HCT116 (cell line): ENCODE measurements around the gene FBXW4. TPM values are rescaled to one million over a fixed set of nuclear protein-coding genes. Genes with fewer than 3 reads are reported as not detected.

ENCODE experiments used
- ATAC-seq: fragments of 200-7000 bp; cut with Tn5 transposase; 2 replicates; pipeline ENCODE4 v1.9.1; 2020; ENCODE audit warnings: mild to moderate bottlenecking, moderate library complexity
- BruUV-seq: library from RNA; stranded (reverse); fragments of 400-500 nt; replicated peaks from 2 replicates; lab custom pipeline; 2021; lab: Mats Ljungman, UMichigan
- CTCF ChIA-PET: fragments of 300-600 bp; sonication (Branson Sonifier 250); formaldehyde crosslinking; loops from one replicate; lab custom pipeline; 2021; ENCODE audit warnings: antibody characterized with exemption; lab: Charles Lee
- POLR2A ChIA-PET: fragments of 300-600, 350-600 bp; sonication (Branson Sonifier 250); formaldehyde crosslinking; loops from one replicate; lab custom pipeline; 2021; ENCODE audit warnings: antibody characterized with exemption; lab: Charles Lee
- RAD21 ChIA-PET, 2 experiments: fragments of 300-600 bp; sonication (Branson Sonifier 250); formaldehyde crosslinking; loops; one replicate each; lab custom pipeline; 2023; ENCODE audit warnings: low total read pairs in 2 of 2; ENCODE audit not compliant: uncharacterized antibody in 2 of 2, unreplicated experiment in 2 of 2, low non-redundant PET in 1 of 2; lab: Charles Lee
- DNase-seq: peaks from one replicate; pipeline ENCODE4 v3.0.0-alpha.2; 2010; ENCODE audit warnings: low read depth, low spot score
- H2AFZ ChIP-seq: fragments of 200-600 bp; shearing (Covaris generic), sonication (generic); 2 replicates; pipeline ENCODE4 v1.6.1; 2017; ENCODE audit warnings: low read depth, mixed run types, mixed read lengths, antibody characterized with exemption, low read length; ENCODE audit not compliant: poor library complexity, severe bottlenecking
- H3K27ac ChIP-seq: 2 replicates; pipeline ENCODE4 v1.5.1; 2012; ENCODE audit warnings: low read depth, low read length
- H3K27me3 ChIP-seq: fragments of 200-600 bp; sonication (generic); 2 replicates; pipeline ENCODE4 v1.6.1; 2016; ENCODE audit warnings: mixed run types, low read length, mixed read lengths; ENCODE audit not compliant: insufficient read depth
- H3K36me3 ChIP-seq, 2 experiments: fragments of 200-500 bp in 1 of 2; fragments of 200-600 bp in 1 of 2; sonication (Bioruptor generic) in 1 of 2; sonication (generic) in 1 of 2; 2 replicates each; pipeline versions ENCODE4 v1.5.1 to v1.6.1; 2014 to 2016; ENCODE audit warnings: low read length in 2 of 2, inconsistent platforms in 1 of 2, mixed read lengths in 1 of 2, mixed run types in 1 of 2; ENCODE audit not compliant: insufficient read depth in 2 of 2, control insufficient read depth in 1 of 2
- H3K4me1 ChIP-seq, 2 experiments: fragments of 200-600 bp in 1 of 2; sonication (generic) in 1 of 2; 2 replicates each; pipeline versions ENCODE4 v1.5.1 to v1.6.1; 2012 to 2017; ENCODE audit warnings: low read length in 2 of 2, inconsistent platforms in 1 of 2, mild to moderate bottlenecking in 1 of 2, mixed read lengths in 1 of 2, mixed run types in 1 of 2, moderate library complexity in 1 of 2; ENCODE audit not compliant: insufficient read depth in 2 of 2, control insufficient read depth in 1 of 2
- H3K4me2 ChIP-seq: fragments of 200-600 bp; sonication (generic); 2 replicates; pipeline ENCODE4 v1.6.1; 2017; ENCODE audit warnings: mixed run types, low read length, mixed read lengths
- H3K4me3 ChIP-seq, 2 experiments: fragments of 200-600 bp in 1 of 2; sonication (generic) in 1 of 2; replicated peaks in 1 of 2; 2 replicates each; pipeline ENCODE4 v1.5.1; 2011 to 2016; ENCODE audit warnings: low read length in 2 of 2, control low read depth in 1 of 2, low read depth in 1 of 2, mild to moderate bottlenecking in 1 of 2, mixed read lengths in 1 of 2, mixed run types in 1 of 2
- H3K79me2 ChIP-seq: fragments of 200-600 bp; sonication (generic); 2 replicates; pipeline ENCODE4 v1.6.1; 2017; ENCODE audit warnings: mild to moderate bottlenecking, mixed run types, low read length, moderate library complexity, mixed read lengths; ENCODE audit not compliant: insufficient read depth
- H3K9ac ChIP-seq: fragments of 200-600 bp; sonication (generic); 2 replicates; pipeline ENCODE4 v1.6.1; 2016; ENCODE audit warnings: low read length, mixed read lengths
- H3K9me2 ChIP-seq: fragments of 200-600 bp; sonication (generic), shearing (Covaris generic); 2 replicates; pipeline ENCODE4 v1.6.1; 2017; ENCODE audit warnings: mixed run types, mild to moderate bottlenecking, moderate library complexity; ENCODE audit not compliant: insufficient read depth
- H3K9me3 ChIP-seq, 2 experiments: fragments of 200-500 bp in 1 of 2; fragments of 200-600 bp in 1 of 2; sonication (Bioruptor generic) in 1 of 2; sonication (generic) in 1 of 2; 2 replicates each; pipeline ENCODE4 v1.6.1; 2014 to 2017; ENCODE audit warnings: low read length in 2 of 2, mixed read lengths in 2 of 2, inconsistent platforms in 1 of 2, low read depth in 1 of 2, mild to moderate bottlenecking in 1 of 2, mixed run types in 1 of 2, moderate library complexity in 1 of 2; ENCODE audit not compliant: control insufficient read depth in 1 of 2, insufficient read depth in 1 of 2
- H4K20me1 ChIP-seq: fragments of 200-600 bp; sonication (generic), shearing (Covaris generic); 2 replicates; pipeline ENCODE4 v1.6.1; 2017; ENCODE audit warnings: mixed run types, mild to moderate bottlenecking, moderate library complexity; ENCODE audit not compliant: insufficient read depth
- EZH2phosphoT487 ChIP-seq: fragments of 200-600 bp; IDR thresholded peaks from 2 replicates; pipeline ENCODE4 v1.6.1; 2018; ENCODE audit warnings: antibody characterized with exemption, borderline replicate concordance
- POLR2A ChIP-seq: IDR thresholded peaks from 2 replicates; pipeline ENCODE4 v1.7.0; 2011; ENCODE audit warnings: borderline replicate concordance; ENCODE audit not compliant: insufficient read depth, insufficient read length; ENCODE audit errors: extremely low read depth
- RAD21 ChIP-seq: IDR thresholded peaks from 2 replicates; pipeline ENCODE4 v1.6.1; 2012; ENCODE audit warnings: low read depth, mild to moderate bottlenecking
- REST ChIP-seq: IDR thresholded peaks from 2 replicates; pipeline ENCODE4 v1.6.1; 2012; ENCODE audit warnings: low read depth
- SIN3A ChIP-seq: IDR thresholded peaks from 2 replicates; pipeline ENCODE4 v1.6.1; 2012; ENCODE audit warnings: low read depth
- TCF7L2 ChIP-seq: IDR thresholded peaks from 2 replicates; pipeline ENCODE4 v1.7.0; 2011; ENCODE audit warnings: borderline replicate concordance, inconsistent platforms; ENCODE audit not compliant: insufficient read depth, insufficient read length; ENCODE audit errors: extremely low read depth
- ZBTB33 ChIP-seq: IDR thresholded peaks from 2 replicates; pipeline ENCODE4 v1.6.1; 2011; ENCODE audit warnings: mild to moderate bottlenecking, low read length, moderate library complexity; ENCODE audit not compliant: insufficient replicate concordance; ENCODE audit errors: extremely low read depth
- intact Hi-C: fragments of 100-400 bp; cut with micrococcal nuclease; formaldehyde crosslinking; loops from 2 replicates; pipeline ENCODE4 v1.10.0; 2022
- total RNA-seq: library from RNA; stranded (reverse); gene quantifications from one replicate; pipeline ENCODE4 v1.2.1, GENCODE V29; 2021; ENCODE audit not compliant: unreplicated experiment
- TF ChIP-seq, protein P1 (sequence below): IDR thresholded peaks from 2 replicates; pipeline ENCODE4 v1.6.1; 2012
- TF ChIP-seq, protein P2 (sequence below), 3 experiments: fragments of 200-600 bp in 1 of 3; sonication (generic) in 1 of 3; IDR thresholded peaks in 2 of 3; conservative IDR thresholded peaks in 1 of 3; 2 replicates each; pipeline ENCODE4 v1.5.1; 2012 to 2017; ENCODE audit warnings: low read depth in 2 of 3, low read length in 2 of 3, antibody characterized with exemption in 1 of 3, borderline replicate concordance in 1 of 3, control low read depth in 1 of 3, mild to moderate bottlenecking in 1 of 3, mixed read lengths in 1 of 3, mixed run types in 1 of 3, moderate library complexity in 1 of 3; ENCODE audit not compliant: insufficient read depth in 1 of 3
- TF ChIP-seq, protein P3 (sequence below): IDR thresholded peaks from 2 replicates; pipeline ENCODE4 v1.6.1; 2012

FBXW4 gene
- total RNA-seq, 1 experiment from 2014 or later = 35.3 TPM

GRCh38 chr10:101576211-101576863, 118.6 kb downstream of the FBXW4 start:
- H3K36me3 ChIP-seq = no peaks in the 10 kb centered on the region; a peak in 1 of 4 replicates
- no peak overlapping the region for H2AFZ ChIP-seq
- H3K9me2 ChIP-seq = no peaks in the 10 kb centered on the region
- H4K20me1 ChIP-seq = no peaks in the 10 kb centered on the region
- no peaks in the 10 kb centered on the region for H3K79me2 ChIP-seq
- H3K4me2 ChIP-seq = no peak overlapping the region
- no TSS peak for BruUV-seq
- ChIA-PET RAD21 (interaction anchor here in 1 of 2 experiments (0.6 to 1.7 kb wide), 2 partner anchors 10 to 205 kb away, joined by 3 read pairs; no protein-coding TSS in a partner anchor), POLR2A (interaction anchor here (0.6 to 0.9 kb wide), 4 partner anchors 364 to 541 kb away, joined by 3 to 4 read pairs (median 3); no protein-coding TSS in a partner anchor), CTCF (interaction anchor here (0.6 to 1.8 kb wide), 5 partner anchors 26 to 363 kb away, joined by 3 to 6 read pairs (median 4); no protein-coding TSS in a partner anchor)
- H3K27me3 ChIP-seq = no peaks in the 10 kb centered on the region
- no peak overlapping the region for H3K9ac ChIP-seq
- ATAC-seq (no peak), DNase-seq (no peak)
- no peak overlapping the region for H3K27ac ChIP-seq
- H3K4me3 ChIP-seq = no peak overlapping the region
- intact Hi-C loops = loop anchor here (10.0 kb wide), 1 partner anchor 512 kb away; the partner anchor contains the start of gene KAZALD1
- TF ChIP-seq ZBTB33 (no peak), SIN3A (no peak), RAD21 (no peak), POLR2A (no peak), EZH2phosphoT487 (no peak), TCF7L2 (no peak), REST (no peak)
- TF ChIP-seq, protein P1, sequence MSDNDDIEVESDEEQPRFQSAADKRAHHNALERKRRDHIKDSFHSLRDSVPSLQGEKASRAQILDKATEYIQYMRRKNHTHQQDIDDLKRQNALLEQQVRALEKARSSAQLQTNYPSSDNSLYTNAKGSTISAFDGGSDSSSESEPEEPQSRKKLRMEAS = no peak
- TF ChIP-seq, protein P2, sequence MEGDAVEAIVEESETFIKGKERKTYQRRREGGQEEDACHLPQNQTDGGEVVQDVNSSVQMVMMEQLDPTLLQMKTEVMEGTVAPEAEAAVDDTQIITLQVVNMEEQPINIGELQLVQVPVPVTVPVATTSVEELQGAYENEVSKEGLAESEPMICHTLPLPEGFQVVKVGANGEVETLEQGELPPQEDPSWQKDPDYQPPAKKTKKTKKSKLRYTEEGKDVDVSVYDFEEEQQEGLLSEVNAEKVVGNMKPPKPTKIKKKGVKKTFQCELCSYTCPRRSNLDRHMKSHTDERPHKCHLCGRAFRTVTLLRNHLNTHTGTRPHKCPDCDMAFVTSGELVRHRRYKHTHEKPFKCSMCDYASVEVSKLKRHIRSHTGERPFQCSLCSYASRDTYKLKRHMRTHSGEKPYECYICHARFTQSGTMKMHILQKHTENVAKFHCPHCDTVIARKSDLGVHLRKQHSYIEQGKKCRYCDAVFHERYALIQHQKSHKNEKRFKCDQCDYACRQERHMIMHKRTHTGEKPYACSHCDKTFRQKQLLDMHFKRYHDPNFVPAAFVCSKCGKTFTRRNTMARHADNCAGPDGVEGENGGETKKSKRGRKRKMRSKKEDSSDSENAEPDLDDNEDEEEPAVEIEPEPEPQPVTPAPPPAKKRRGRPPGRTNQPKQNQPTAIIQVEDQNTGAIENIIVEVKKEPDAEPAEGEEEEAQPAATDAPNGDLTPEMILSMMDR (IDR thresholded peaks at IDR 0.05 in 2 of 3, conservative IDR thresholded peaks at IDR 0.05 in 1 of 3; ENCODE audit: borderline replicate concordance in 1 of 3, insufficient read depth in 1 of 3, low read depth in 2 of 3, low read length in 2 of 3) = no peak
- TF ChIP-seq, protein P3, sequence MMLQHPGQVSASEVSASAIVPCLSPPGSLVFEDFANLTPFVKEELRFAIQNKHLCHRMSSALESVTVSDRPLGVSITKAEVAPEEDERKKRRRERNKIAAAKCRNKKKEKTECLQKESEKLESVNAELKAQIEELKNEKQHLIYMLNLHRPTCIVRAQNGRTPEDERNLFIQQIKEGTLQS = no peak
- no peaks in the 10 kb centered on the region for H3K9me3 ChIP-seq
- H3K4me1 ChIP-seq = peaks cover 0 to 5% of the 10 kb centered on the region in 2 experiments; a peak in 1 of 4 replicates
